GM18526 (cell line): ENCODE measurements around the gene DUSP10.

Experiments
- POLR2A ChIP-seq: IDR thresholded peaks from 3 replicates; pipeline ENCODE4 v1.6.1; 2011; ENCODE audit not compliant: insufficient read length; ENCODE audit errors: extremely low read depth

DUSP10 gene

GRCh38 chr1:221699577-221699976 lies 42.3 kb downstream of the DUSP10 start:
- TF ChIP-seq POLR2A = no peak

- no peak for TF ChIP-seq POLR2A
These were observed 43.1 kb downstream of the DUSP10 start for GRCh38 chr1:221698579-221699349.

GRCh38 chr1:221697923-221698425 lies 43.9 kb downstream of the DUSP10 start:
- no peak for TF ChIP-seq POLR2A

- TF ChIP-seq POLR2A = no peak
These were observed 45.0 kb downstream of the DUSP10 start for GRCh38 chr1:221696718-221697461.

- no peak for TF ChIP-seq POLR2A
These were observed 45.9 kb downstream of the DUSP10 start for GRCh38 chr1:221696027-221696426.

- TF ChIP-seq POLR2A = no peak
These were observed 46.6 kb downstream of the DUSP10 start for GRCh38 chr1:221695301-221695700.

GRCh38 chr1:221694109-221694508 lies 47.8 kb downstream of the DUSP10 start:
- TF ChIP-seq POLR2A = no peak

GRCh38 chr1:221693087-221693486 lies 48.8 kb downstream of the DUSP10 start:
- no peak for TF ChIP-seq POLR2A

GRCh38 chr1:221692643-221693042 lies 49.2 kb downstream of the DUSP10 start:
- no peak for TF ChIP-seq POLR2A

- no peak for TF ChIP-seq POLR2A
These were observed 50.6 kb downstream of the DUSP10 start for GRCh38 chr1:221691261-221691660.

GRCh38 chr1:221690858-221691257 lies 51.0 kb downstream of the DUSP10 start:
- no peak for TF ChIP-seq POLR2A

GRCh38 chr1:221689138-221689537 lies 52.8 kb downstream of the DUSP10 start:
- no peak for TF ChIP-seq POLR2A

- TF ChIP-seq POLR2A = no peak
These were observed 53.4 kb downstream of the DUSP10 start for GRCh38 chr1:221688488-221688843.

GRCh38 chr1:221687836-221688487 lies 53.9 kb downstream of the DUSP10 start:
- no peak for TF ChIP-seq POLR2A

GRCh38 chr1:221683681-221684080 lies 58.2 kb downstream of the DUSP10 start:
- TF ChIP-seq POLR2A = no peak

- no peak for TF ChIP-seq POLR2A
These were observed 61.8 kb downstream of the DUSP10 start for GRCh38 chr1:221680085-221680484.
